Pancreas (tissue), 10 donors: Measurements from ENCODE around the gene FNDC3B. TPM values are rescaled to one million over a fixed set of nuclear protein-coding genes. Genes with fewer than 3 reads are reported as not detected.
A peak's percentile ranks its signal among the peaks of the same experiment; 100 is the strongest.

Source experiments
- ATAC-seq, 4 donors: fragments of 200-7000 bp; cut with Tn5 transposase; one replicate each; pipeline versions ENCODE4 v1.8.0 to v1.9.1; 2020; ENCODE audit warnings: mild to moderate bottlenecking in 4 of 4, moderate library complexity in 4 of 4
- DNase-seq, 6 donors: peaks; one replicate each; pipeline ENCODE4 v3.0.0-alpha.2; 2020
- FAIRE-seq: peaks from 2 replicates; lab custom pipeline; 2012; peaks lifted over from hg19 to GRCh38; lab: Jason Lieb, UNC
- H3K27ac ChIP-seq, 4 donors: fragments of 200-600 bp; sonication (generic); 1 replicate in 3 of 4; 2 replicates in 1 of 4; pipeline versions ENCODE4 v1.5.0 to v1.8.0; 2020
- H3K27me3 ChIP-seq, 4 donors: fragments of 200-600 bp; one replicate each; pipeline ENCODE4 v1.8.0; 2021
- H3K36me3 ChIP-seq, 3 donors: fragments of 200-600 bp; sonication (generic) in 1 of 3; one replicate each; pipeline versions ENCODE4 v1.5.0 to v1.8.0; 2020 to 2021
- H3K4me1 ChIP-seq, 3 donors: fragments of 200-600 bp; one replicate each; pipeline ENCODE4 v1.8.0; 2021
- H3K4me3 ChIP-seq, 4 donors: fragments of 200-600 bp; sonication (generic) in 2 of 4; one replicate each; pipeline versions ENCODE4 v1.5.0 to v1.8.0; 2020 to 2021
- H3K9me3 ChIP-seq, 4 donors: fragments of 200-600 bp; one replicate each; pipeline ENCODE4 v1.8.0; 2021
- CTCF ChIP-seq, 4 donors: fragments of 200-600 bp; sonication (generic) in 3 of 4; IDR thresholded peaks; one replicate each; pipeline versions ENCODE4 v1.5.0 to v1.8.0; 2021; ENCODE audit warnings: antibody characterized with exemption in 4 of 4
- WGBS, 2 donors: extraction: QIAGEN DNeasy Blood & Tissue Kit; methylation state at CpG; one replicate each; pipeline ENCODE4 v1.1.7; 2013; 5-methylcytosine and 5-hydroxymethylcytosine counted together
- intact Hi-C, 3 donors: fragments of 100-400 bp; cut with DNase I; formaldehyde crosslinking; loops; one replicate each; pipeline versions ENCODE4 v1.11.1 to v1.14.2; 2022
- polyA plus RNA-seq, 2 donors: library from polyadenylated mRNA; stranded (reverse); fragments of 200-250 nt; gene quantifications; one replicate each; pipeline ENCODE4 v1.2.3, GENCODE V29; 2013
- total RNA-seq, 6 donors: library from RNA; stranded (reverse); fragmentation: NEBNext Ultra II Directional in 4 of 6; extraction: Animal tissue kit (Norgen Biotek cat#: 25700) in 4 of 6; gene quantifications; one replicate each; pipeline versions ENCODE4 v1.2.1 to v1.2.4, GENCODE V29; 2021 to 2023
- donor health status: healthy with polysubstance abuse.
- donor health status: DM: no; HTN: no; CAD: no; lungs with moderate emphysema.
- donor health status: DM: no; HTN: no; CAD: no.
- donor health status: control.
- donor health status: control.
- donor health status: Bipolar disorder and iron deficiency.
- donor health status: DM: yes; HTN: yes; CAD: no.
- donor health status: DM: no; HTN: no; CAD: no.
- donor health status: DM: no; HTN: no; CAD: no.
- donor health status: DM: yes; HTN: yes; CAD: no.

The FNDC3B gene
- total and polyA plus RNA-seq, 8 donors, result 9.3 to 126 (median 73.2) TPM

GRCh38 chr3:172394692-172395091, 355.3 kb downstream of the FNDC3B start:
- H3K27me3 ChIP-seq, result no peaks in the 10 kb centered on the region
- no peaks in the 10 kb centered on the region for H3K4me1 ChIP-seq
- no peak for DNase-seq
- intact Hi-C loops, result no loop called here
- H3K4me3 ChIP-seq, result no peak overlapping the region
- H3K9me3 ChIP-seq, result no peaks in the 10 kb centered on the region
- no peak for ATAC-seq
- TF ChIP-seq CTCF (IDR thresholded peaks at IDR 0.05), result no peak
- H3K36me3 ChIP-seq, result no peaks in the 10 kb centered on the region
- H3K27ac ChIP-seq, result no peak overlapping the region
- no peak for FAIRE-seq
- WGBS, 2 donors, result 96 to 99% methylated on average over 2 of the region's 2 CpGs

- Histone ChIP-seq H3K36me3 (no peaks in the 10 kb centered on the region), H3K27me3 (no peaks in the 10 kb centered on the region), H3K27ac (no peak overlapping the region), H3K4me1 (no peaks in the 10 kb centered on the region), H3K4me3 (no peak overlapping the region), H3K9me3 (no peaks in the 10 kb centered on the region)
- intact Hi-C loops, result no loop called here
- DNase-seq, result no peak
- no peak for ATAC-seq
- FAIRE-seq, result no peak
- no peak for TF ChIP-seq CTCF (IDR thresholded peaks at IDR 0.05)
- 82 to 88% methylated on average over 7 of the region's 7 CpGs for WGBS, 2 donors
Observed at GRCh38 chr3:172396400-172396799, 357.0 kb downstream of the FNDC3B start.

- intact Hi-C loops, result no loop called here
- TF ChIP-seq CTCF (IDR thresholded peaks at IDR 0.05), result no peak
- Histone ChIP-seq H3K4me3 (no peak overlapping the region), H3K27me3 (no peaks in the 10 kb centered on the region), H3K9me3 (no peaks in the 10 kb centered on the region), H3K36me3 (no peaks in the 10 kb centered on the region), H3K4me1 (no peaks in the 10 kb centered on the region), H3K27ac (no peak overlapping the region)
- WGBS, 2 donors, result 35 to 40% methylated on average over 1 of the region's 1 CpG
- FAIRE-seq, result no peak
- no peak for DNase-seq
- ATAC-seq, result peak in 1 of 4 donors; percentile 54
Observed at GRCh38 chr3:172397716-172398405, 358.5 kb downstream of the FNDC3B start.

DNA sequence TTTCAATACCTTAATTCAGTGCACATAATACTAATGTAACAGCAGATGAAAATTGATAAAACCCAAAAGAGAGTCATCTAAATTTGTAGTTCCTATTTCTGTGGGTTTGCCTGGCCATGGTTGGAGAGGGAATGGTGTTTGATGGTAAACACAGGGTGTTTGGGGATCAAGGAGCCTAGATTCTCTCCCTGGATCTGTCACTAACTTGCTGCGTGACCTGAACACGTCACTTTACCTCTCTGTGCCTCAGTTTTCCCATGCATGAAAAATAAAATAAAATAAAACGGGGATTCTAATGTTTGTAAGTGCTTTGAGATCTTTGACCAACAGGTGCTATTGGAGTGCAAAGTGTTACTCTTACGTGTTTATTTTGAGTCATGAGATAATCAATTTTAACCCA, 359.1 kb downstream of the FNDC3B start:
- H3K27me3 ChIP-seq, result no peaks in the 10 kb centered on the region
- no peak for TF ChIP-seq CTCF (IDR thresholded peaks at IDR 0.05)
- H3K36me3 ChIP-seq, result no peaks in the 10 kb centered on the region
- no peak overlapping the region for H3K27ac ChIP-seq
- ATAC-seq (no peak), FAIRE-seq (no peak), DNase-seq (no peak)
- intact Hi-C loops, result no loop called here
- H3K4me3 ChIP-seq, result no peak overlapping the region
- H3K4me1 ChIP-seq, result no peaks in the 10 kb centered on the region
- 89% methylated on average over 4 of the region's 4 CpGs for WGBS, 2 donors
- no peaks in the 10 kb centered on the region for H3K9me3 ChIP-seq

DNA sequence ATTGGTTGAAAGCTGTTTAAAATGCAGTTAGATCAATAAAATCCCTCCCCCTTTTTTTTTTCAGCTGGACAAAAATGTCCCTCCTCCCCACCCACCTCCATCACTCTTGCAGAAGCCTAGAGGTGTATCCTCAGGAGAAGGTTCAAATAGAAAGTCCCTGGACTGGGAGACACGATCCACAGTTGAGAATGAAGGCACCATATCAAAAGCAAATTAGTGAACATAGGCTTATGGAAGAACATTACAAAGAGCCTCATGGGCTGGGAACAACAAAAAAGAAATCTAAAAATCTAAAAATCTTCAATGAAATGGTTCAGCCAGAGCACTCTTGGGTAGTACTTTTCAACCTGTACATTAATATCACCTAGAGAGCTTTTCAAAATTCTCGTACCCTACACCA, 362.7 kb downstream of the FNDC3B start:
- DNase-seq, result no peak
- 48 to 98% methylated on average over 2 of the region's 2 CpGs for WGBS, 2 donors
- no peak for FAIRE-seq
- Histone ChIP-seq H3K4me3 (no peak overlapping the region), H3K9me3 (no peaks in the 10 kb centered on the region), H3K4me1 (no peaks in the 10 kb centered on the region), H3K27me3 (no peaks in the 10 kb centered on the region), H3K27ac (no peak overlapping the region), H3K36me3 (no peaks in the 10 kb centered on the region)
- ATAC-seq, result no peak
- TF ChIP-seq CTCF (IDR thresholded peaks at IDR 0.05), result no peak
- intact Hi-C loops, result no loop called here
